GM12878 (cell line): Measurements from ENCODE around the gene DCDC2C. TPM values are rescaled to one million over a fixed set of nuclear protein-coding genes. Genes with fewer than 3 reads are reported as not detected.

Experiments used
- ATAC-seq: fragments of 200-7000 bp; cut with Tn5 transposase; 3 replicates; pipeline ENCODE4 v1.9.1; 2020; ENCODE audit warnings: mild to moderate bottlenecking, moderate library complexity
- BruUV-seq: library from RNA; stranded (reverse); fragments of 400-500 nt; replicated peaks from 2 replicates; lab custom pipeline; 2021; lab: Mats Ljungman, UMichigan
- CTCF ChIA-PET: fragments of 300-600 bp; sonication (Branson Sonifier 250); formaldehyde crosslinking; extraction: SDS; loops from one replicate; lab custom pipeline; 2021; ENCODE audit warnings: inconsistent platforms; lab: Yijun Ruan, JAX
- POLR2A ChIA-PET: fragments of 350-600 bp; formaldehyde crosslinking; extraction: SDS; loops from one replicate; lab custom pipeline; 2021; ENCODE audit warnings: inconsistent platforms; lab: Charles Lee
- RAD21 ChIA-PET: fragments of 300-600 bp; sonication (Branson Sonifier 250); formaldehyde crosslinking; loops from one replicate; lab custom pipeline; 2023; ENCODE audit warnings: antibody characterized with exemption; ENCODE audit not compliant: unreplicated experiment; lab: Charles Lee
- SMC1A ChIA-PET: fragments of 300-600 bp; sonication (Branson Sonifier 250); formaldehyde crosslinking; loops from one replicate; lab custom pipeline; 2023; ENCODE audit not compliant: unreplicated experiment, uncharacterized antibody; lab: Charles Lee
- DNase-seq: peaks from one replicate; pipeline ENCODE4 v3.0.0-alpha.2; 2011; ENCODE audit warnings: low read depth, low spot score
- FAIRE-seq: peaks from 3 replicates; lab custom pipeline; 2011; peaks lifted over from hg19 to GRCh38; lab: Jason Lieb, UNC
- H2AFZ ChIP-seq: 2 replicates; pipeline ENCODE4 v1.6.0; 2011; ENCODE audit warnings: low read depth, low read length, control low read depth; ENCODE audit not compliant: control insufficient read depth
- H3K27ac ChIP-seq: 2 replicates; pipeline ENCODE4 v1.5.1; 2011; ENCODE audit warnings: control low read depth; ENCODE audit not compliant: control insufficient read depth, insufficient read depth
- H3K27me3 ChIP-seq, 2 experiments: replicated peaks in 1 of 2; 2 replicates each; pipeline versions ENCODE4 v1.6.0 to v1.6.1; 2011; ENCODE audit warnings: low read length in 1 of 2; ENCODE audit not compliant: control insufficient read depth in 2 of 2, insufficient read depth in 2 of 2
- H3K36me3 ChIP-seq, 2 experiments: 2 replicates each; pipeline ENCODE4 v1.5.1; 2011; ENCODE audit warnings: low read length in 1 of 2; ENCODE audit not compliant: control insufficient read depth in 2 of 2, insufficient read depth in 2 of 2
- H3K4me1 ChIP-seq: 2 replicates; pipeline ENCODE4 v1.6.1; 2011; ENCODE audit warnings: mild to moderate bottlenecking, low read length, moderate library complexity, mixed read lengths; ENCODE audit not compliant: control insufficient read depth, insufficient read depth
- H3K4me2 ChIP-seq: 2 replicates; pipeline ENCODE4 v1.6.0; 2011; ENCODE audit warnings: control low read depth; ENCODE audit not compliant: control insufficient read depth, insufficient read depth
- H3K4me3 ChIP-seq: fragments of 200-600 bp; sonication (generic); 2 replicates; pipeline ENCODE4 v1.5.1; 2016
- H3K79me2 ChIP-seq: 2 replicates; pipeline ENCODE4 v1.6.0; 2011; ENCODE audit warnings: low read length; ENCODE audit not compliant: control insufficient read depth, insufficient read depth
- H3K9ac ChIP-seq: 2 replicates; pipeline ENCODE4 v1.8.0; 2011; ENCODE audit warnings: low read length, control low read depth, mixed read lengths; ENCODE audit not compliant: control insufficient read depth, insufficient read depth
- H3K9me3 ChIP-seq: replicated peaks from 3 replicates; pipeline ENCODE4 v1.5.1; 2011; ENCODE audit warnings: mild to moderate bottlenecking, low read length; ENCODE audit not compliant: control insufficient read depth, insufficient read depth
- H4K20me1 ChIP-seq: 2 replicates; pipeline ENCODE4 v1.6.0; 2011; ENCODE audit not compliant: control insufficient read depth, insufficient read depth
- EED ChIP-seq: sonication (generic); IDR thresholded peaks from 2 replicates; pipeline ENCODE4 v1.6.1; 2016; ENCODE audit warnings: antibody characterized with exemption, low read depth
- JUND ChIP-seq: IDR thresholded peaks from 2 replicates; pipeline ENCODE4 v1.6.1; 2012; ENCODE audit warnings: low read depth, mild to moderate bottlenecking, low read length, improper control_type of control experiment, moderate library complexity
- RAD51 ChIP-seq: fragments of 450-650 bp; IDR thresholded peaks from 2 replicates; pipeline ENCODE4 v1.6.1; 2016; ENCODE audit warnings: moderate library complexity, mild to moderate bottlenecking, inconsistent platforms
- SIN3A ChIP-seq: IDR thresholded peaks from 2 replicates; pipeline ENCODE4 v1.6.1; 2012; ENCODE audit warnings: low read depth, low read length, improper control_type of control experiment
- ZNF274 ChIP-seq: IDR thresholded peaks from one replicate; pipeline ENCODE4 v1.8.0; 2011; ENCODE audit not compliant: insufficient read length, insufficient read depth
- WGBS: methylation state at CpG from one replicate; pipeline ENCODE4 v1.1.6; 2016; ENCODE audit warnings: low lambda C conversion rate; ENCODE audit not compliant: insufficient replicate concordance, insufficient coverage; ENCODE audit errors: missing lambda C conversion rate; 5-methylcytosine and 5-hydroxymethylcytosine counted together
- in situ Hi-C: fragments of 300-500 bp; cut with MboI; formaldehyde crosslinking; loops from 9 replicates; pipeline ENCODE4 v1.14.3; 2018; ENCODE audit warnings: mixed read lengths
- intact Hi-C: fragments of 100-400 bp; cut with micrococcal nuclease; formaldehyde crosslinking; loops from one replicate; pipeline ENCODE4 v1.14.2; 2022; ENCODE audit not compliant: unreplicated experiment
- polyA plus RNA-seq, 11 experiments: library from polyadenylated mRNA; depleted of rRNA in 4 of 11; unstranded in 6 of 11; stranded (reverse) in 5 of 11; fragments of >200 nt; fragmentation: Nextera tagmentation in 4 of 11; fragmentation: Illumina TruSeq in 1 of 11; extraction: Ambion mirVana in 4 of 11; extraction: Trizol in 1 of 11; gene quantifications; 1 replicate in 1 of 11; 2 replicates in 10 of 11; pipeline versions ENCODE4 v1.2.1 to v1.2.3, GENCODE V29; 2011 to 2016; ENCODE audit warnings: inconsistent platforms in 2 of 11, missing spikeins in 2 of 11, low read depth in 1 of 11
- total RNA-seq, 4 experiments: library from RNA; depleted of rRNA in 3 of 4; stranded (reverse); fragments of >200 nt in 3 of 4; fragmentation: Illumina TruSeq in 1 of 4; extraction: Trizol in 1 of 4; gene quantifications; 2 replicates each; pipeline versions ENCODE4 v1.2.1 to v1.2.3, GENCODE V29; 2013 to 2021
- TF ChIP-seq, protein P1 (sequence below): fragments of 450-650 bp; formaldehyde crosslinking; IDR thresholded peaks from 2 replicates; pipeline ENCODE4 v1.4.0; 2022; ENCODE audit warnings: mild to moderate bottlenecking, moderate library complexity

DCDC2C gene
- total and polyA plus RNA-seq, 10 of the 15 experiments (the other 5 are each of a cell fraction or from before 2014, with no cell fraction given) = not detected

GRCh38 chr2:3806168-3806567 is 102.8 kb downstream of the DCDC2C start:
- RAD21 ChIA-PET = no interaction called here
- no peak overlapping the region for H3K4me3 ChIP-seq
- H3K36me3 ChIP-seq = no peaks in the 10 kb centered on the region
- no peaks in the 10 kb centered on the region for H3K9me3 ChIP-seq
- H3K9ac ChIP-seq = no peak overlapping the region
- no peak for DNase-seq
- no peaks in the 10 kb centered on the region for H3K27me3 ChIP-seq
- no peak overlapping the region for H2AFZ ChIP-seq
- CTCF ChIA-PET = interaction anchor here (1.5 kb wide), 1 partner anchor 21 kb away, joined by 3 read pairs; no protein-coding TSS in a partner anchor
- WGBS = 37% methylated on average over 10 of the region's 10 CpGs
- no peak overlapping the region for H3K4me2 ChIP-seq
- H3K79me2 ChIP-seq = no peaks in the 10 kb centered on the region
- no peak for ATAC-seq
- in situ Hi-C loops = no loop called here
- intact Hi-C loops = no loop called here
- BruUV-seq = no TSS peak
- no peaks in the 10 kb centered on the region for H3K4me1 ChIP-seq
- H3K27ac ChIP-seq = no peak overlapping the region
- FAIRE-seq = no peak
- no peaks in the 10 kb centered on the region for H4K20me1 ChIP-seq
- SMC1A ChIA-PET = no interaction called here
- TF ChIP-seq ZNF274 = no peak
- TF ChIP-seq RAD51 = no peak
- TF ChIP-seq, protein P1, sequence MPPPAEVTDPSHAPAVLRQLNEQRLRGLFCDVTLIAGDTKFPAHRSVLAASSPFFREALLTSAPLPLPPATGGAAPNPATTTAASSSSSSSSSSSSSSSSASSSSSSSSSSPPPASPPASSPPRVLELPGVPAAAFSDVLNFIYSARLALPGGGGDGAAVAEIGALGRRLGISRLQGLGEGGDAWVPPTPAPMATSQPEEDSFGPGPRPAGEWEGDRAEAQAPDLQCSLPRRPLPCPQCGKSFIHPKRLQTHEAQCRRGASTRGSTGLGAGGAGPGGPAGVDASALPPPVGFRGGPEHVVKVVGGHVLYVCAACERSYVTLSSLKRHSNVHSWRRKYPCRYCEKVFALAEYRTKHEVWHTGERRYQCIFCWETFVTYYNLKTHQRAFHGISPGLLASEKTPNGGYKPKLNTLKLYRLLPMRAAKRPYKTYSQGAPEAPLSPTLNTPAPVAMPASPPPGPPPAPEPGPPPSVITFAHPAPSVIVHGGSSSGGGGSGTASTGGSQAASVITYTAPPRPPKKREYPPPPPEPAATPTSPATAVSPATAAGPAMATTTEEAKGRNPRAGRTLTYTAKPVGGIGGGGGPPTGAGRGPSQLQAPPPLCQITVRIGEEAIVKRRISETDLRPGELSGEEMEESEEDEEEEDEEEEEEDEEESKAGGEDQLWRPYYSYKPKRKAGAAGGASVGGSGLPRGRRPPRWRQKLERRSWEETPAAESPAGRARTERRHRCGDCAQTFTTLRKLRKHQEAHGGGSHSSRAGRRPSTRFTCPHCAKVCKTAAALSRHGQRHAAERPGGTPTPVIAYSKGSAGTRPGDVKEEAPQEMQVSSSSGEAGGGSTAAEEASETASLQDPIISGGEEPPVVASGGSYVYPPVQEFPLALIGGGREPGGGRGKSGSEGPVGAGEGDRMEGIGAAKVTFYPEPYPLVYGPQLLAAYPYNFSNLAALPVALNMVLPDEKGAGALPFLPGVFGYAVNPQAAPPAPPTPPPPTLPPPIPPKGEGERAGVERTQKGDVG (CRISPR knock-in tag) = no peak
- no peak for TF ChIP-seq SIN3A
- TF ChIP-seq EED = no peak
- TF ChIP-seq JUND = no peak
- TF ChIP-seq, all 136 proteins: peak for 0
- POLR2A ChIA-PET = no interaction called here
